Bladder microvascular endothelial cell (primary cell): ENCODE results near the gene MCM8. TPM values are rescaled to one million over a fixed set of nuclear protein-coding genes. Genes with fewer than 3 reads are reported as not detected.

Experiments used
- total RNA-seq: library from RNA; depleted of rRNA; stranded (reverse); fragments of >200 nt; gene quantifications from 2 replicates; pipeline ENCODE4 v1.2.3, GENCODE V29; 2014

Gene MCM8
- 7.0 and 10.2 TPM in 2 replicates for total RNA-seq

GRCh38 chr20:5950271-5951031 lies at the start of gene MCM8, which contains the start of gene TRMT6:
MCM8 (plus strand) TSS chr20:5950652; CDS start chr20:5952016, 1,364 bp downstream.
TRMT6 (minus strand) TSS chr20:5950533; CDS start chr20:5950405, 128 bp downstream.

Other genes with a start within 250 kb of the MCM8 start
- gene SHLD1, start 200.3 kb upstream of the MCM8 start, total RNA-seq, result 2.4 and 3.6 TPM in 2 replicates
- 0.19 TPM in 1 of 2 replicates, not detected in the other for gene CHGB, start 39.1 kb upstream of the MCM8 start, total RNA-seq
- 3.7 and 6.7 TPM in 2 replicates for gene TRMT6, start 119 bp upstream of the MCM8 start, total RNA-seq
- gene CRLS1, start 55.5 kb downstream of the MCM8 start, total RNA-seq, result 19.6 and 45.5 TPM in 2 replicates
- not detected in 2 replicates for gene LRRN4, start 103.4 kb downstream of the MCM8 start, total RNA-seq
- 0.38 and 0.97 TPM in 2 replicates for gene FERMT1, start 172.4 kb downstream of the MCM8 start, total RNA-seq